Endometrium (tissue), 2 donors: ENCODE data around the gene RAB43.
"Not testable (repeated sequence)": the region's sequence is repeated elsewhere in the genome, so short reads cannot be mapped to it uniquely, and the experiment has no call there.

Experiments used
- FAIRE-seq: peaks from 2 replicates; lab custom pipeline; 2012; peaks lifted over from hg19 to GRCh38; lab: Jason Lieb, UNC
- donor health status: control.
- donor health status: control.

The RAB43 gene

DNA sequence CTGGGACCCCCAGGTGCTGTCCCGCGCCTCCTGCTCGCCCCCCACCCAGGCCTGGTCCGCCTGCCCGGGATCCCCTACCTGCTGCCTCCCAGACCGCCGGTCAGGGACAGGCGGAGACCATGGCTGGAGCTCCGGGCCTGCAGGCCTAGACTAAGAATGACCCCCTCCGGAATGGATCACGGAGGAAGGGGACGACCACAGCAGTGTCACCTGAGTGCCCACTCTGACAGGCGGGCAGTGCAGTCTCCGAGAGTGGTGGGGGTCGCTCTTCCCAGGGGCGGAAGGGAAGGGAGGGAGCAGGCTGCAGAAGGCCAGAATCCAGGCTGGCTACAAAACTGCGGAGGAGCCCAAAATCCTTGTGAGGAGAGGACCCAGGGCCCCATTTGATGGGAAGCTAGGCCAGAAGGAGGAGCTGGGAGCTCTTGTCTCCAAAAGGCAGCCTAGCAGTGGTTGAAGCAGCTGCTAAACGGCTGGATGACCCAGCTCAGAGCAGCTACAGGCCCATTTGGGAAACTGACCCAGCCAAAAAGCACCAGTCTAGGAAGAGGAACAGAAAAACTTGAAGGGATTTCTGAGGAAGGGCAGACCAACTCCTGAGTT lies 908 bp upstream of the RAB43 start:
- no peak for FAIRE-seq

DNA sequence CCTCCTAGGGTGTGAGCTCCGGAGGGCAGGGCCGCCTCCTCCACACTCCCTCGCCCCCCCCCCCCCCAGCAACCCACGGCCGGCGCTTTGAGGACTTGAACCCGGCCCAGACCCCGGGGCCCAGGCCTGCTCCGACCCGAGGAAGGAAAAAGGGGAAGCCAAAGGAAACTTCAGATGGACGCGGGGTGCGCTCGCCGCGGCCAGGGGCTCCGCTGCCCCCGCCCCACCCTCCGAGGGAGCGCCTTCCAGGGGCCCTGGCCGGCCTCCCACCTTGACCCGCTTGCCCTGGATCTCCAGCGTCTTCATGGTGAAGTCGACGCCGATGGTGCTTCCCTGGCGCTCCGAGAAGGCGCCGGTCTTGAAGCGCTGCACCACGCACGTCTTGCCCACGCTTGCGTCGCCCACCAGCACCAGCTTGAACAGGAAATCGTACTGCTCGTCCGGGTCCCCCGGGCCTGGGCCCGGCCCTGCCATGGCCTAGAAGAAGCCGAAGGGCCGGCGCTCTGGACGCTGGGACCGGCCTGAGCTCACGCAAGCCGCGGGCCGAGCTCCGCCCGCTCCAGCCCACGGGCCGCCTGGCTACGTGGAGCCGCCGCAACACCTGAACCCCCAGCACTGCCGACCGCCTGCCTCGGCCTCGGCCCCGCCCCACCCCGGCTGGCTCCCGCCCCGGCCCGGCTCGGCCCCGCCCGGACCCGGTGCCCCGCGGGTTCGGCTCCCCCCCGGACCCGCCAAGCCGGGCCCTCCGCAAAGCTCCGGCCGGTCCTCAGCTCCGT lies 400 bp downstream of the RAB43 start:
- no peak for FAIRE-seq

DNA sequence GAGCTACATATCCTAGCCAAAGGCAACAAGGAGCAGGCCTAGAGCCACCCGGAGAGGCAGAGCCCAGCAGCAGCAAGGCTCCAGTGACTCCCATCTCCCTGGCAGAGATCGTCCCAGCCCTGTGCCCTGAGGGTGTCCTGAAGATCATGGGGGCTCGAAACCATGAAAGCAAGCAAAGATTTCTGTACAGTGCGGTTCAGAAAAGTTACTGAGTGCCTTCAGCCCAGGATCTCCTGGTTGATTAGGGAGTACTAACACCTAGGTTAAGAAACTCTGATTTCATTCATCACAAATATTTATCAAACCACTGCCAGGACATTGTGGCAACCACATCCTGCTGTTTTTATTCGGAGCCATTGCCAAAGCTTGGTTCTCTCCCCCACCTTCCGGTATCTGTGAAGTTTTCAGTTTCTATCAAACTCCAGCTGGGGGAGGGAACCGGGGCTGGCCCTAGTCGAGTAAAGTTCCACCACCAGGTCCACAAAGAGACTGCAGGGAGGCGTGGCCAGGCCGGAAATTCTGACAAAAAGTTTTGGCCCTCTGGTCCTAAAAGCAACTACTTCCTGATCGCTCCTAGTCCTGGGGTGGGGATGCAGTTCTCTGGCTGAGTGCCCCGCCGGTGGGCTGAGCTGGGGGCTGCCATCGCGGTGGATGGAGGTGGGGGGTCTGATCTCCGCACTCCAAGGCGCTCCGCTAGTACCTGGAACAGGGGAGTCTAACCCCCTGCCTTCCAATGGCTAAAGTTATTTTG lies 1.2 kb downstream of the RAB43 start:
- no peak for FAIRE-seq

DNA sequence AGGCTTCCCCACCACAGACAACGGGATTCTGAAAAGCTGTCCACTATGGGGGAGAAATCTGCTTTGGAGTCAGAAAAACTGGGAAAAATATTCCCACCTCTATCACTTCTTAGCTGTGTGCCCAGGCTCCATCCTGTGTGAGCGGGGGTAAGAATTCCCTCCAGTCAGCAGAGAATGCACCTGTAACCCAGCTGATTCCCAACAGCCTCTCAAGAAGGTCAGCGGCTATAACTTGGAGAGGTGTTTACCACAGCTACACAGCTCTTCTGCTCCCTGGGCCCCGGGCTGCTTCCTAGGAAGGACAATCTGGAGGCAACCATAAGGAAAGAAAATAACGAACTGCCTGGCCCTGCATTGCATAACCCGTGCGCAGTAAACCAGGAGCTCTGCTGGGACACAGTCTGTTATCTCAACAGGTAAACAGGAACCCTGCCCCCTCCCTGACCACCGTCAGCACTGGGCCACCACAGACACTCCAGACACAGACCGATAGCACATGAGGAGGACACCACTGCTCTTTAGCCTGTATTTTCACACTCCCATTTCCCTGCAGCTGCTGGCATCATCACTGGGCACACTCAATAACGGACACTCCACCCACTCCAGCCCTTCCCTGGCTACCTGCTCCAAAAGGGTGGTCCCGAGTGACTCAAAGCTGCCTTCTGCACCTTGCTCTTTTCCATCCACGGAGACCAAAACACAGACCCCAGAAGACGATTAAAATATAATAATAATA lies 2.1 kb downstream of the RAB43 start:
- no peak for FAIRE-seq

DNA sequence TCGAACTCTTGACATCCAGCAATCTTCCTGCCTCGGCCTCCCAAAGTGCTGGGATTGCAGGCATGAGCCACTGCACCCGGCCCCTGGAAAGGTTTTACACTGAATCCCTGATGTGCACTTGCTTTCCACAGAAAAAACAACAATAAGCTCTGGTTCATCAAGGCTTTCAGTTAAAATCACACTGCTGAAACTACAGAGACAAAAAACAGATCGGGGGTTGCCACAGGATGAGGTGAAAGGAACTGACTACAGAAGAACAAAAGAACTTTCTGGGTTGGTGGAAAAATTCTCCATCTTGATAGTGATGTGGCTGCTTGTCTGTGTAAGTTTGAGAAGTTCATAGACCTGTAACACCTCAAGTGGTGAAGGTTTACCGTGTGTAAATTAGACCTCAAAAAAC lies 2.9 kb downstream of the RAB43 start:
- no peak for FAIRE-seq

DNA sequence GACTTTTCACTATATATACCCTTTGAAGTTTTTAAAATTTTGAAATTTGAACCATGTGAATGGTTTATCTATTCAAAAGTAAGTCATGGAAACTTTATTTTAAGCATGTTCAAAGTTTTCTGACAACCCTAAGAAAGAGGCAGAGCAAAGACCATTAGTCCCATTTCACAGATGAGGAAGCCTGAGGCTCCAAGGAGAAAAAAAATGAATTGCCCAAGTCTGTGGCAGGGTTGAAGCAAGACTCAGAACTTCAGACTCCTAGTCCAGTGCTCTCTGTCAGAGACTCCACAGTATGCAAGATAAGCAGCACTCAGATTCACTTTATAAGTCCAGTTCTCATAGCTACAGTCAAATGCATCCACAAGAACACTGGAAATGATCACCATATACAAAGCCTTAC lies 4.5 kb downstream of the RAB43 start:
- FAIRE-seq, result no peak

DNA sequence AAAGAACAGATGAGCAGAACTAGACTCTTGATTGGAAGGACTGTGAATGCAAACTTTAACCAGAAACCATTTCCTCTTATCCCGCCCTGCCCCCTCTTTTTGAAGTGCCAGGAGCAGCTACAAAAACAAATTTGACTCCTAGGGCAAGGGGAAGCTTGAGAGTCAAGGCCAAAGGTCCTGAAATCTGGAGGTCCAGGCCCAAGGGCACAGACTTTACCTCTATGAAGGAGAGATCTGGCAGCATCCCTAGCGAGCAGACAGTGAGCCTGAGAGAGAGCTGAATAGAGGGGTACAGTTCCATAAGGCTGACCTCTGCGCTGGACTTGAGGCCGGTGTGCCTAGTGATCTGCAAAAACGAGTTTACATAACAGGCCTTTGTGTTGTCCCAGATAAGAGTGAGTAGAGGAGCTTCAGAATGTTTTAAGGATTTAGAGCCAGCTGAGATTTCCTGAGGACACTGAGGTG lies 5.1 kb downstream of the RAB43 start:
- FAIRE-seq, result no peak

DNA sequence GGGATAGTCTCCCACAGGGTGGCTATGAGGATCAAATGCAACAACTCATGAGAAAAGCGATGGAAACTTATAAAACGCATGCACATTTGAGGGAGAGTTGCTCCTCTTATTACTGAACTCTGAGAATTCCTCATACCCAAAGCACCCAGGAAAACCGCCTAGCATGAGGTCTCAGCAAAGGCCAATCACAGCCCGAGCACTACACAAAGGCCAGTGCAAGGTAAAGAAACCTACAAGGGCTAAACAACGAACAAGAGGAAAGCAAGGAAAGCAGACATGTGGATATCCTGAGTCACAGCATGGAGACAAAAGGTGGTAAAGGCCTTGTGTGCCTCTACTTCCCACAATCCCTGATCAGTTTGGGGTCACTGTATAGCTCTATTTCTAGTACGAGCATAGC lies 7.1 kb downstream of the RAB43 start:
- no peak for FAIRE-seq

DNA sequence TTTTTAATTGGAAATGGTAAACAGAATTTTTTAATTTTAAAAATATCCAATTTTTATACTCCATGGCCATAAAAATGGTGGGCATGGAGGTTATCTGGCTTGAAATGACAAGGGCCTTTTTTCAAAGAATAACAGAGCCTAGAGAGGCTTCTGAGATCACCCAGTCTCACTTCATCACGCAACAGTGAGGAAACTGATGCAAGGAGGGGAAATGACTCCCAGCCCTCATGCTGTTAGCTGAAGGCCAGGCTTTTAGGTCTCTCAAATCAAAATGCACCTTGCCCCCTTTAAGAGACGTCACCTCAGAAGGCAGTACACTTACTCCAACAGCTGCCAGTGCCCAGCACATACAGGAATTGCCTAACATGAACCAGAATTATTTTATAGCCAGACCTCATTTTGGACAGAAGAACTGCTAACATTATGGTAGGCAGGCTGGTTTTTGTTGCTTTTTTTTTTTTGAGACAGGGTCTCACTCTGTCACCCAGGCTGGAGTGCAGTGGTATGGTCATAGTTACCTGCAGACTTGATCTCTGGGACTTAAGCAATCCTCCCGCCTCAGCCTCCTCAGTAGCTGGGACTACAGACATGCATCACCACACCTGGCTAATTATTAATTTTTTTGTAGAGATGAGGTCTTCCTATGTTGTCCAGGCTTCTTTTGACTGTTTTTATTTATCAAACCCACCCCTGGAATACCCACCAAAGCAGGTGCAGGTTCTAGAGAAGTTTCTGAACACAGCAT lies 9.1 kb downstream of the RAB43 start:
- FAIRE-seq, result no peak

DNA sequence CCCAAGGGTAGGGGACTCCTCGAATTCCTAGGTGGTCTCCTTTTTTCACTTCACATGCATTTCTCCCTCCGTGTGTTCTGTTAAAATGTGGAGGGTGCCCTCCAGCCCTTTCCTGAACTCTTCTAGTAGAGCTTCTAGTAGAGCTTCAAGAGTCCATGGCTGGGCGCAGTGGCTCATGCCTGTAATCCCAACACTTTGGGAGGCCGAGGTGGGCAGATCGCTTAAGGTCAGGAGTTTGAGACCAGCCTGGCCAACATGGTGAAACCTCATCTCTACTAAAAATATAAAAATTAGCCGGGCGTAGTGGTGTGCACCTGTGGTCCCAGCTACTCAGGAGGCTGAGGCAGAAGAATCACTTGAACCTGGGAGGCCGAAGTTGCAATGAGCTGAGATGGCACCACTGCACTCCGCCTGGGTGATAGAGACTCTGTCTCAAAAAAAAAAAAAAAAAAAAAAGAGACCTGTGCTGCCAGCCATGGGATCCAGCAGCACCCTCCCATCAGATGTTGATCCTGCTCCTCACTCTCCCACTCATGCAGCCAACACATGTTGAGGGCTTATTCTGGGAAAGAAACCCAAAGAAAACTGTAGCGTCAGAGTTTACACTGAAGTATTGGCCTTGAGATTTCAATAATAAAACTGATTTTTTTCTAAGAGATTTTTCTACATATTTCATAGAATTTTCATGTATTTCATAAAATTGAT lies 10.4 kb downstream of the RAB43 start:
- FAIRE-seq, result not testable (repeated sequence)

DNA sequence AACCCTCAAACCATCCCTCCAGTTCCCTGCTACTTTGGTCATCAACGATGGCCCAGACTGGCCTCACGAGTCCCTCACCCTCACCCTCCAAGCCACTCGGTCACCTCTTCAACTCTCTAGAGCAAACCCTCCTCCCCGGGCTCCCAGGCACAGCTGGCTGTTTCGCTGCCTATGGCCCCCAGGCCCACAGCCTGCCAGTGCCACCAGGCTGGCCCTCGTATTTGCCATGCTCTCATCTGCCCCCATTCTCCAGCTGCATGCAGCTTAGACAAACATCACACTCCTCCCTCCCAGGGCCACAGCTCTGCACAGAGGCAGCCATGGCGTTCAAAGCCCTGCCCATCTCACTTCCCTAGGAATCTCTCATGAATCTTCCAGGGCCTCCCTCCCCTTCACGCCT lies 13.8 kb downstream of the RAB43 start:
- FAIRE-seq, result no peak

DNA sequence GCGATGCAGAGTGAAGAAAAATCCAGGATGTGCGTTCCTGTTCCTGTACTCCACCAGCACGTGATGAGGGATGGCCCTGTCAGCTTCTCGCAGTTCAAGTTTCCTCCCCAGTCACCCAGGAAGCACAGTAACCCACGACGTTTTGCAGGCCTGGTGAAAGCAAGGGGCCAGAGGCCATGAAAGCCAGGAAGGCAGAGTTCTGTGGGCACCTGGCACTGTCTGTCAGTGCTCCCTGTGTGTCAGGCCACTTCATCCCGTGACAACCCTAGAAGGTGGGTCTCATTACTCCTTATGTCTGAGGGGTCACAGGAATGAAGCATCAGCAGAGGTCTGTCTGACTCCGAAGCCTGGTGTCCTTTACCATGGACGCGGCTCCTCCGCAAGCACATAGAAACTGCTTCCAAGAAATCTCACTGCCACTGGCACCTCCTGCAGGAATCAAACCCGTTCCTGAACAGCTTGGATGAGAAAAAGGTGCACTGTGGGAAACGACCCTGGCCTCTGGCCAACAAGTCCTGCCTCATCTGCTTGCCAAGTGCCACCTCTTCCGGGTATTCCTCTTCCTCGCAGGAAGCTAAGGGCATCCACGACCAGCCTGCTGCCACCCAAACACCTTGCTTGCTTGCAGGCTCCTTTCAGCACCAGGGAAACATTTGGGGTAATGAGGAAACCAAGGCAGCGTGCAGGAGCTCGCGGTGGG lies 14.6 kb downstream of the RAB43 start:
- no peak for FAIRE-seq

DNA sequence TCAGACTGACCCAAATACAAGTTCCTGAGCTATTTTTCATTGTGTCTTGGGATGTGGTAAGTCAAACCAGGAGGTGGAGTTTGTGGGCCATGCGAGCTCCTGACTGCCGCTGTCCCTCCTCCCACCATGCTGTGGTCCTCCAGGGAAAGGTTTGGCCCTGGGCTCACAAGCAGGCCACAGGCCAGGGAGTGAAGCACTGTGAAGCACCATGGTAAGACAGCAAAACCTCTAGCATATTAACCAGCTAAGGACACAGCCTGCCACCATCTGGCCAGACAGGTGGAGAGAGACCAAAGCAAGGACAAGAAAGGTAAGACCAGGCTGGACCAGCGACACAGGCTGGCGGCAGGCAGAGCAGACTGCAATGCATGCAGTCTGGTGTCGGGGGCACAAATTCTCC lies 15.3 kb downstream of the RAB43 start:
- FAIRE-seq, result peak; percentile 39

DNA sequence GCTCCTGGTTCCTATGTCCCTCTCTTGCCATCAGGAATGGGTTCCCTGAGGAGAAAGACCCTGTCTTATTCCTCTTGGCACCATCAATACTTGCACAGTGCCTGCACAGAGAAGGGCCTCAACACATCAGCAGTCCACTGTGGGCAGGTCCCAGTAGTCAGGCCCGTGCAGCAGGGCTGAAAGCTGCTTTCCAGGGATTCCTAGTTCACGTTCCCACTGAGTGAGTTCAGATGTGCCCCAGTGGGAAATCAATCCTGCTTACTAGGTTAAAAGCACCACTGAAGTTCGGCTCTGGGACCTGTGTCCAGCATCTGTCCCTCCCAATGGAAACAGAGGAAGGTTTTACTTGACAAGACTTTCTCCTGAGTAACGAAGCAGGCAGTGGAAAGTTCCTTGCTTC lies 15.7 kb downstream of the RAB43 start:
- FAIRE-seq, result no peak

DNA sequence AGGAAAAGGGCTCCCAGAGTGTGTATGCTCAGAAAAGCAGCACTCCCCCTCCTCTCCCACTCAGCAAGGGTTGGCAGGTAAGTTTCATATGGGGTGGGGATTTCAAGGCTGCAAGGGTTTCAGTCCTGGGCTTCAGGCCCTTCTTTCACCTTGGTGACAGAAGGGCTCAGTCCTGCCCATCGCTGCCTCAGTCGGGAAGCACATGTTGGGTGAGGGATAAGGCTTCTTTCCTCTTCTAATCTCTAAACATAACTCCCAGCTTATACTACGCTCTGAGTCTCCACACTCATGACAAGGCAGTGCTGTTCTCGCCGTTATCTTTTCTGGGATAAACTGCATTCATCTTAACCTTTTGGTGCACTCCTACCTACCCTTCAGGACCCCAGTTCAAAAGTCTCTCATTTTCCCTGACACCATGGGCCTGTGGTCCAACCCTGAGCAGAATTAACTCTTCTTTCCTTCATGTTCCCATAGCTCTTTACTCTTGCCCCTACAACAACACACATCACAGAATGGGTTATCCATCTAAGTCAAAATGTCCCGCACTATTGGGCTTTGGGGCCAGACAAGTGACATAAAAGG lies 17.0 kb downstream of the RAB43 start:
- FAIRE-seq, result no peak

DNA sequence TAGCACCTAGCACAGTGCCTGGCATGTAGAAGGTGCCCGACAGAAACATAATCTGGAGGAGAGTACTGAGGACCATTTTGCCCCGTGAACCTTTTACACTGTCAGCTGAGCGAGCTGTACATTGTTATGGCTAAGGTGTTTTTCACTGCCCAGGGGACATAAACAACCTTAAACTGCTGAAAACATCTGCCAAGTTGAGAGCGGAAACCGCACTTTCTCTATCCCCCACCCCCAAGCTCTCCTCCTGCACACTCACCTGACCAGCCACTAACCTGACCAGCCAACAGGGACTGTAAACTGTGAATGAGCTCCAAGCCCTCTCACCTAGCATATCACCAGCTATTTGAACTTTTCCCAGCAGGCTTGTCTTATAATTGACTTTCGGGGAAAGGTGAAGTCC lies 17.6 kb downstream of the RAB43 start:
- no peak for FAIRE-seq

DNA sequence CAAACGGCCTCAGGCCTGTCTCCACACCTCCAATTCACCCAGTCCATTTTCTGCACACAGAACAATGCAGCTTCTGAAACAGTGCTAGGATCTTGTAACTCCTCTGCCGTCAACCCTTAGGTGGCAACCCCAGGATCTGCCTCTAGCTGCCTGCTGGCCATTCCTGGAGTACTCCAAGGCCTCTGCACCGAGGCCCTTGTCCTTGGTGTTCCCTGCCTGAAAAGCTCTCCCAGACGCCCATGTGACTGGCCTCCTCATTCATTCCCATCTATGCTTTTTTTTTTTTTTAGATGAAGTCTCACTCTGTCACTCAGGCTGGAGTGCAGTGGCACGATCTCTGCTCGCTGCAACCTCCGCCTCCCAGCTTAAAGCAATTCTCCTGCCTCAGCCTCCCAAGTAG lies 18.3 kb downstream of the RAB43 start:
- FAIRE-seq, result no peak

DNA sequence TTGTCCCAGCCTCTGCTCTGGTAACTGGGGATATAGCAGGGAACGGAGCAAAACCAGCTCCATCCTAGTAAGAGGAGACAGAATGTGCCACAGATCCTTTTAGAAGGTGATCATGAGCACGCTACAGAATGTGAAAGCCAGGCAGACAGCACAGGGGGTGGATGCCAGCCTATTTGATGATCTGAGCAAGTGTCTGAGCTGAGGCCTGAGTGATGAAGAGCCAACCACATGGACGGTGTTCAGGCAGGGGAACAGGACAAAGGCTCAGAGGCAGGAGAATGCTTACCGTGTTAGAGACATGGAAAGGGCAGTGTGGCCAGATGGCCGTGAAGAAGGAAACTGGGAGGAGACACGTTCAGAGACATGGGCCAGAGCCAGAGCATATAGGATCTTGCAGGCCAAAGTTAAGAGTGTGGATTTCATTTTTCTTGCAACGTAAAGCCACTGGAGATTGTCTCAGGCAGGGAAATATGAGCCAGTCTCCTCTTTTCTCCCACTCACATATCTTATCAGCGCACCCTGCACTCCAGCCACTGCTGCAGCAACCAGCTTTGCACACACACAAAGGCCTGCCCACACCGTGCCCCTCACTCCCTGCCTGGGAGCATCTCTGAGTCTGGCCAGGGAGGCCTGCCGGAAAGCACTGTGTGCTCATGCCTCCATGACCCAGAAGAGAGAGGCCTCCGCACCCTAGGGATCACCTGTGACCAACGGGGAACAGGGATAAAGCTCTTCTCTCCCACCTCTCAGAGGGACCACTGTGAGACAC lies 20.1 kb downstream of the RAB43 start:
- no peak for FAIRE-seq

DNA sequence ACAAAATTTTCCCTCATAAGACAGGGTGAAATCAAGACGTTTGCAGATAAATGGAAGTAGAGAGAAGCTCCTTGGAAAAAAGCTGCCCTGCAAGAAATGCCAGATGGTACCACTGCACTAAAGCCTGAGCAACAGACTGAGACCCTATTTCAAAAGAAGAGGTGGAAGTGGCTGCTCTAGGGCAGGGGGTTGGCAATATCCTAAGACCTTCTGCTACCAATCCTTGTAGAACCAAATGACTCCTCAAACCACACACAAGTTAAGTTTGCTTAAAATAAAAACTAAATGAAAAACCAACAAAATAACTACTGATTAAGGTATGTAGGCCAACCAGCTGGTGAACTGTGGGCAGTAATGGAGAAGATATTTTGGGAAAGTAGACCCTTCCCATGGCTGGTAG lies 21.3 kb downstream of the RAB43 start:
- FAIRE-seq, result no peak
